Muscle of back (tissue), 11 donors: Measurements from ENCODE around the gene SPRR5. TPM values are rescaled to one million over a fixed set of nuclear protein-coding genes. Genes with fewer than 3 reads are reported as not detected.

Source experiments
- DNase-seq, 3 donors: peaks; one replicate each; pipeline versions ENCODE4 v3.0.0 to v3.0.0-alpha.2; 2013
- polyA plus RNA-seq, 10 donors: library from polyadenylated mRNA; unstranded; fragments of 120-200 nt; gene quantifications; one replicate each; pipeline ENCODE4 v1.2.1, GENCODE V29; 2013; ENCODE audit not compliant: insufficient read length in 10 of 10

The SPRR5 gene
- polyA plus RNA-seq, 10 donors: not detected

- no peak for DNase-seq
Measured at GRCh38 chr1:152942161-152942560, 4.8 kb upstream of the SPRR5 start.

GRCh38 chr1:152946248-152946647 is 758 bp upstream of the SPRR5 start:
- DNase-seq: no peak

- DNase-seq: no peak
Measured at GRCh38 chr1:152951711-152952110, 4.7 kb downstream of the SPRR5 start.

- DNase-seq: no peak
Measured at GRCh38 chr1:152953761-152954160, 6.8 kb downstream of the SPRR5 start.

- DNase-seq: no peak
Measured at GRCh38 chr1:152954436-152954835, 7.4 kb downstream of the SPRR5 start.

- no peak for DNase-seq
Measured at GRCh38 chr1:152957561-152957960, 10.6 kb downstream of the SPRR5 start.

- DNase-seq: no peak
Measured at GRCh38 chr1:152959273-152959672, 12.3 kb downstream of the SPRR5 start.

GRCh38 chr1:152959801-152960451 is 12.9 kb downstream of the SPRR5 start:
- DNase-seq: no peak

- DNase-seq: no peak
Measured at GRCh38 chr1:152960452-152961044, 13.5 kb downstream of the SPRR5 start.

- DNase-seq: no peak
Measured at GRCh38 chr1:152961226-152961891, 14.4 kb downstream of the SPRR5 start.

GRCh38 chr1:152962876-152963415 is 15.9 kb downstream of the SPRR5 start:
- DNase-seq: no peak

GRCh38 chr1:152964536-152964935 is 17.5 kb downstream of the SPRR5 start:
- no peak for DNase-seq

- no peak for DNase-seq
Measured at GRCh38 chr1:152965853-152966252, 18.8 kb downstream of the SPRR5 start.

- no peak for DNase-seq
Measured at GRCh38 chr1:152967201-152967600, 20.2 kb downstream of the SPRR5 start.

GRCh38 chr1:152968248-152968647 is 21.2 kb downstream of the SPRR5 start:
- DNase-seq: no peak

GRCh38 chr1:152969036-152969435 is 22.0 kb downstream of the SPRR5 start:
- DNase-seq: no peak

- DNase-seq: no peak
Measured at GRCh38 chr1:152970495-152970894, 23.5 kb downstream of the SPRR5 start, which contains the start of gene SPRR4. Gene SPRR4, plus strand, starts transcription at chr1:152970648. Its CDS starts 1,243 bp downstream, at chr1:152971891.

- DNase-seq: no peak
Measured at GRCh38 chr1:152972196-152972886, 25.3 kb downstream of the SPRR5 start.

GRCh38 chr1:152976688-152977087 is 29.7 kb downstream of the SPRR5 start:
- no peak for DNase-seq

GRCh38 chr1:152977614-152978013 is 30.6 kb downstream of the SPRR5 start:
- no peak for DNase-seq

GRCh38 chr1:152980676-152981075 is 33.7 kb downstream of the SPRR5 start:
- DNase-seq: no peak

GRCh38 chr1:152981146-152981871 is 34.3 kb downstream of the SPRR5 start:
- no peak for DNase-seq
